ENCODE data around the gene NRG3.

DNA sequence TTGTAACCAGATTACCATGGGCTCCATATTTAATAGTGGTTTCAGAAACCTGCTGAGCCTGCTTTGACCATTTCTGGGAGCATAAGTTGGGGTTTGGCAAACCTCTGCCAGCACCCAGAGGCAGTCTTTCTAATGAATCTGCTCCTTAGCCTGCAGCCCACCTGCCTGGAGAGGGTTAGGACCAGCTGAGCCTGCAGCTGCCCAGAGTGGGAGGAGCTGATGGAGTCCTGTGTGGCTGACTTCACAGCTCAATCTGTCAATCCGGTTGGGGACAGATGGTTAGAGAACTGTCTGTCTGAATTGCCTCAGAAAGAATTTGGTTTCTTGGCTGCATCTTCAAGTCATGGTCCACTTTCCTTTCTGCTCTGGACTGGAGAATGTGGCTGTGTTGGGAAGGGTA is 444.6 kb downstream of the NRG3 start:
- TF ChIP-seq, protein P1, sequence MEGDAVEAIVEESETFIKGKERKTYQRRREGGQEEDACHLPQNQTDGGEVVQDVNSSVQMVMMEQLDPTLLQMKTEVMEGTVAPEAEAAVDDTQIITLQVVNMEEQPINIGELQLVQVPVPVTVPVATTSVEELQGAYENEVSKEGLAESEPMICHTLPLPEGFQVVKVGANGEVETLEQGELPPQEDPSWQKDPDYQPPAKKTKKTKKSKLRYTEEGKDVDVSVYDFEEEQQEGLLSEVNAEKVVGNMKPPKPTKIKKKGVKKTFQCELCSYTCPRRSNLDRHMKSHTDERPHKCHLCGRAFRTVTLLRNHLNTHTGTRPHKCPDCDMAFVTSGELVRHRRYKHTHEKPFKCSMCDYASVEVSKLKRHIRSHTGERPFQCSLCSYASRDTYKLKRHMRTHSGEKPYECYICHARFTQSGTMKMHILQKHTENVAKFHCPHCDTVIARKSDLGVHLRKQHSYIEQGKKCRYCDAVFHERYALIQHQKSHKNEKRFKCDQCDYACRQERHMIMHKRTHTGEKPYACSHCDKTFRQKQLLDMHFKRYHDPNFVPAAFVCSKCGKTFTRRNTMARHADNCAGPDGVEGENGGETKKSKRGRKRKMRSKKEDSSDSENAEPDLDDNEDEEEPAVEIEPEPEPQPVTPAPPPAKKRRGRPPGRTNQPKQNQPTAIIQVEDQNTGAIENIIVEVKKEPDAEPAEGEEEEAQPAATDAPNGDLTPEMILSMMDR (IDR thresholded peaks at IDR 0.05): no peak
- TF ChIP-seq POLR2A (IDR thresholded peaks at IDR 0.05): no peak

All from testis (tissue), 2 donors.